Liver (tissue), 9 donors: Measurements from ENCODE around the gene PAPOLB. TPM values are rescaled to one million over a fixed set of nuclear protein-coding genes. Genes with fewer than 3 reads are reported as not detected.

Source experiments
- DNase-seq: peaks from one replicate; pipeline ENCODE4 v3.0.0-alpha.2; 2017; ENCODE audit warnings: low spot score
- H3K27ac ChIP-seq, 2 donors: one replicate each; pipeline ENCODE4 v1.7.0; 2013; ENCODE audit warnings: inconsistent platforms in 2 of 2, low read length in 2 of 2, control low read depth in 1 of 2, low read depth in 1 of 2, mild to moderate bottlenecking in 1 of 2
- H3K27me3 ChIP-seq, 4 donors: one replicate each; pipeline versions ENCODE4 v1.6.1 to v1.7.0; 2013; ENCODE audit warnings: low read length in 3 of 4, inconsistent platforms in 1 of 4, mild to moderate bottlenecking in 1 of 4, moderate library complexity in 1 of 4; ENCODE audit not compliant: control insufficient read depth in 4 of 4, insufficient read depth in 4 of 4
- H3K36me3 ChIP-seq, 4 donors: one replicate each; pipeline versions ENCODE4 v1.6.1 to v1.7.0; 2013; ENCODE audit warnings: low read length in 3 of 4, mild to moderate bottlenecking in 3 of 4, low read depth in 1 of 4, moderate library complexity in 1 of 4; ENCODE audit not compliant: control insufficient read depth in 4 of 4, insufficient read depth in 3 of 4
- H3K4me1 ChIP-seq, 4 donors: one replicate each; pipeline versions ENCODE4 v1.6.1 to v1.7.0; 2013; ENCODE audit warnings: low read length in 3 of 4, mild to moderate bottlenecking in 3 of 4, moderate library complexity in 1 of 4; ENCODE audit not compliant: control insufficient read depth in 4 of 4, insufficient read depth in 4 of 4
- H3K4me3 ChIP-seq, 3 donors: one replicate each; pipeline versions ENCODE4 v1.6.1 to v1.7.0; 2013; ENCODE audit warnings: low read length in 3 of 3, control low read depth in 1 of 3, low read depth in 1 of 3, mild to moderate bottlenecking in 1 of 3
- H3K9ac ChIP-seq, 2 donors: one replicate each; pipeline ENCODE4 v1.7.0; 2013; ENCODE audit warnings: low read length in 2 of 2, mild to moderate bottlenecking in 2 of 2, moderate library complexity in 2 of 2, control low read depth in 1 of 2, low read depth in 1 of 2
- H3K9me3 ChIP-seq, 4 donors: one replicate each; pipeline versions ENCODE4 v1.6.1 to v1.7.0; 2013; ENCODE audit warnings: low read length in 3 of 4; ENCODE audit not compliant: control insufficient read depth in 4 of 4
- CTCF ChIP-seq: fragments of 150-350 bp; IDR thresholded peaks from 2 replicates; pipeline ENCODE4 v1.5.1; 2017; ENCODE audit warnings: improper control_type of control experiment, low read depth, low read length; ENCODE audit not compliant: missing input control
- EGR1 ChIP-seq, 2 donors: IDR thresholded peaks; 2 replicates each; pipeline ENCODE4 v1.6.1; 2016 to 2018; ENCODE audit warnings: antibody characterized with exemption in 2 of 2, low read depth in 2 of 2
- FOXA1 ChIP-seq: IDR thresholded peaks from 2 replicates; pipeline ENCODE4 v1.6.1; 2016; ENCODE audit warnings: antibody characterized with exemption
- HNF4A ChIP-seq, 2 donors: conservative IDR thresholded peaks; 2 replicates each; pipeline ENCODE4 v1.6.1; 2016; ENCODE audit warnings: antibody characterized with exemption in 2 of 2, mild to moderate bottlenecking in 2 of 2
- JUND ChIP-seq, 2 donors: IDR thresholded peaks; 2 replicates each; pipeline ENCODE4 v1.6.1; 2016; ENCODE audit warnings: antibody characterized with exemption in 2 of 2
- NR2F2 ChIP-seq: IDR thresholded peaks from 2 replicates; pipeline ENCODE4 v1.6.1; 2016; ENCODE audit warnings: antibody characterized with exemption
- RAD21 ChIP-seq, 2 donors: IDR thresholded peaks; 2 replicates each; pipeline ENCODE4 v1.6.1; 2016; ENCODE audit warnings: antibody characterized with exemption in 2 of 2, mild to moderate bottlenecking in 2 of 2
- REST ChIP-seq: IDR thresholded peaks from 2 replicates; pipeline ENCODE4 v1.6.1; 2016; ENCODE audit warnings: antibody characterized with exemption, mild to moderate bottlenecking
- RXRA ChIP-seq, 2 donors: IDR thresholded peaks; 2 replicates each; pipeline ENCODE4 v1.6.1; 2017 to 2018; ENCODE audit warnings: antibody characterized with exemption in 2 of 2, mild to moderate bottlenecking in 1 of 2
- SP1 ChIP-seq: IDR thresholded peaks from 2 replicates; pipeline ENCODE4 v1.6.1; 2018; ENCODE audit warnings: antibody characterized with exemption, mild to moderate bottlenecking
- TAF1 ChIP-seq: conservative IDR thresholded peaks from 2 replicates; pipeline ENCODE4 v1.6.1; 2016; ENCODE audit warnings: antibody characterized with exemption, mild to moderate bottlenecking
- YY1 ChIP-seq: IDR thresholded peaks from 2 replicates; pipeline ENCODE4 v1.6.1; 2016; ENCODE audit warnings: antibody characterized with exemption, mild to moderate bottlenecking
- ZBTB33 ChIP-seq: IDR thresholded peaks from 2 replicates; pipeline ENCODE4 v1.6.1; 2016; ENCODE audit warnings: antibody characterized with exemption
- WGBS: extraction: QIAGEN DNeasy Blood & Tissue Kit; methylation state at CpG from one replicate; pipeline ENCODE4 v1.1.7; 2013; 5-methylcytosine and 5-hydroxymethylcytosine counted together
- polyA plus RNA-seq, 2 donors: library from polyadenylated mRNA; stranded (reverse) in 1 of 2; unstranded in 1 of 2; fragments of 200-250 nt in 1 of 2; fragments of >200 nt in 1 of 2; fragmentation: Nextera tagmentation in 1 of 2; extraction: Ambion mirVana in 1 of 2; gene quantifications; one replicate each; pipeline versions ENCODE4 v1.2.1 to v1.2.3, GENCODE V29; 2013 to 2015
- total RNA-seq, 2 donors: library from RNA; depleted of rRNA; stranded (reverse); fragments of >200 nt; gene quantifications; one replicate each; pipeline ENCODE4 v1.2.3, GENCODE V29; 2014
- TF ChIP-seq, protein P1 (sequence below): IDR thresholded peaks from 2 replicates; pipeline ENCODE4 v1.6.1; 2016; ENCODE audit warnings: antibody characterized with exemption
- donor health status: healthy.
- donor health status: healthy.
- donor health status: healthy.
- donor health status: healthy.
- donor health status: healthy.

Gene PAPOLB
- total and polyA plus RNA-seq, 4 donors, result 0.05 to 0.08 TPM; not detected in 2

- no peak overlapping the region for H3K9ac ChIP-seq
- no peaks in the 10 kb centered on the region for H3K36me3 ChIP-seq
- TF ChIP-seq CTCF, result no peak
- 79% methylated on average over 9 of the region's 9 CpGs for WGBS
- peaks cover 0 to 18% (median 4%) of the 10 kb centered on the region in 4 donors for H3K9me3 ChIP-seq
- H3K27ac ChIP-seq, result no peak overlapping the region
- DNase-seq, result no peak
- H3K4me1 ChIP-seq, result peaks cover 0 to 3% (median 0%) of the 10 kb centered on the region in 4 donors
- H3K27me3 ChIP-seq, result peaks cover 0 to 4% (median under 1%) of the 10 kb centered on the region in 4 donors
- H3K4me3 ChIP-seq, result no peak overlapping the region
Observed at GRCh38 chr7:4866528-4867496, 5.0 kb upstream of the PAPOLB start.

GRCh38 chr7:4862156-4862555 lies 326 bp upstream of the PAPOLB start:
- H3K4me3 ChIP-seq, result peak overlapping the region in 1 of 3 donors; percentile 31
- 81% methylated on average over 14 of the region's 14 CpGs for WGBS
- no peak for DNase-seq
- peaks cover 0 to 9% (median 4%) of the 10 kb centered on the region in 4 donors for H3K9me3 ChIP-seq
- H3K9ac ChIP-seq, result no peak overlapping the region
- no peak overlapping the region for H3K27ac ChIP-seq
- peaks cover 0 to 5% (median 0%) of the 10 kb centered on the region in 4 donors for H3K27me3 ChIP-seq
- no peaks in the 10 kb centered on the region for H3K36me3 ChIP-seq
- TF ChIP-seq, protein P1, sequence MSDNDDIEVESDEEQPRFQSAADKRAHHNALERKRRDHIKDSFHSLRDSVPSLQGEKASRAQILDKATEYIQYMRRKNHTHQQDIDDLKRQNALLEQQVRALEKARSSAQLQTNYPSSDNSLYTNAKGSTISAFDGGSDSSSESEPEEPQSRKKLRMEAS, result no peak
- no peak for TF ChIP-seq RAD21 (IDR thresholded peaks at IDR 0.05)
- H3K4me1 ChIP-seq, result peaks cover 0 to 4% (median 0%) of the 10 kb centered on the region in 4 donors

DNA sequence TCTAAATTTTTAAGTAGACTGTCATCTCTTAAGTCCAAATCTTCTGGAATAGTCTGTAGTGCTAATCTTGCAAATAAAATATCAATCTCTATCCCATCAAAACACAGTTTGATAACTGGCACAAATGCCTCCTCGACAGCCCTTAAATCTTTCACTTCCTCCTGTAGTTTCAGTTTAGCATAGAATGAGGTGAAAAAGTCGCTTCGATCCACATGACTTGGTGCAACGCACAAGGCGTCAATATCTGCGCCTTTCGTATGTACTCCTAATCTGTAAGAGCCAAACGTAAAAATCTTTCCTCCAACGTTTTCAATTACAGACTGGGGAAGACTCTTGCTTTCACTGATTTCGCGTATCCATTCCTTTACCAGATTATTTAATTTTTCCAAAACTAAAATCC lies 603 bp downstream of the PAPOLB start:
- Histone ChIP-seq H3K27ac (no peak overlapping the region), H3K9ac (no peak overlapping the region), H3K36me3 (no peaks in the 10 kb centered on the region), H3K27me3 (peaks cover 0 to 5% (median 0%) of the 10 kb centered on the region in 4 donors), H3K4me1 (peaks cover 0 to 4% (median 0%) of the 10 kb centered on the region in 4 donors), H3K9me3 (peaks cover 0 to 9% (median 3%) of the 10 kb centered on the region in 4 donors), H3K4me3 (peak overlapping the region in 1 of 3 donors; percentile 31)
- TF ChIP-seq HNF4A (conservative IDR thresholded peaks at IDR 0.05) (no peak), FOXA1 (no peak), EGR1 (IDR thresholded peaks at IDR 0.05; ENCODE audit: low read depth in 2 of 2) (no peak), TAF1 (no peak), YY1 (no peak)
- WGBS, result 81% methylated on average over 11 of the region's 11 CpGs
- no peak for DNase-seq

GRCh38 chr7:4857189-4857588 lies 4.6 kb downstream of the PAPOLB start:
- Histone ChIP-seq H3K4me3 (no peak overlapping the region), H3K9ac (no peak overlapping the region), H3K36me3 (no peaks in the 10 kb centered on the region), H3K27me3 (peaks cover 0 to 4% (median 0%) of the 10 kb centered on the region in 4 donors), H3K27ac (no peak overlapping the region), H3K4me1 (peaks cover 0 to 4% (median 0%) of the 10 kb centered on the region in 4 donors), H3K9me3 (peaks cover 0 to 4% (median 3%) of the 10 kb centered on the region in 4 donors)
- 67% methylated on average over 3 of the region's 3 CpGs for WGBS
- DNase-seq, result no peak
- TF ChIP-seq JUND (IDR thresholded peaks at IDR 0.05) (no peak), EGR1 (IDR thresholded peaks at IDR 0.05; ENCODE audit: low read depth in 2 of 2) (no peak), RXRA (IDR thresholded peaks at IDR 0.05) (no peak), TAF1 (no peak), HNF4A (conservative IDR thresholded peaks at IDR 0.05) (no peak), NR2F2 (no peak), ZBTB33 (no peak), SP1 (no peak), RAD21 (IDR thresholded peaks at IDR 0.05) (no peak), REST (no peak)
